Fibroblast of skin of right quadriceps (primary cell): ENCODE results near the gene TTN.

ENCODE experiments used
- DNase-seq: peaks from one replicate; pipeline ENCODE4 v3.0.0-alpha.2; 2013

TTN gene

DNA sequence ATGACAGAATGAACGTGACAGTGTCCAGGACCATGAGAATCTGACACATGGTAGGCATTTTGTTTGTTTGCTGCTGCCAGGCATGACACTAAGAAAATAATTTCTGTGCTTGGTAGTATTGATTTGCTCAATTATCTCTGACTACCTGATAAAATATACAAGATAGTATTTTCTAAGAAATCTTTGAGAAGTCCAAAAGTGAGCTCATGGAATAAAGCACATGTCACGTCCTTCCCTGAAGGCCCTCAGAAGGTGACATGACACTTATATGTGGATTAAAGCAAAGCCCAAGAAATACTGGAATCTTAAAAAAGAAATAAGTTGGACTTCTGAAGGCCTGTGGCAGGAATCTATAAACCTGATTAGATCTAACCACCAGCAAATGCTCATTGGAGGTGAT lies 3.8 kb upstream of the TTN start:
- no peak for DNase-seq

GRCh38 chr2:178810422-178810821 lies 3.2 kb upstream of the TTN start:
- no peak for DNase-seq

GRCh38 chr2:178806543-178806942 lies 680 bp downstream of the TTN start:
- no peak for DNase-seq

GRCh38 chr2:178805457-178805856 lies 1.8 kb downstream of the TTN start:
- DNase-seq: no peak

- peak; percentile 13 for DNase-seq
Observed at GRCh38 chr2:178804791-178805190, 2.4 kb downstream of the TTN start.

DNA sequence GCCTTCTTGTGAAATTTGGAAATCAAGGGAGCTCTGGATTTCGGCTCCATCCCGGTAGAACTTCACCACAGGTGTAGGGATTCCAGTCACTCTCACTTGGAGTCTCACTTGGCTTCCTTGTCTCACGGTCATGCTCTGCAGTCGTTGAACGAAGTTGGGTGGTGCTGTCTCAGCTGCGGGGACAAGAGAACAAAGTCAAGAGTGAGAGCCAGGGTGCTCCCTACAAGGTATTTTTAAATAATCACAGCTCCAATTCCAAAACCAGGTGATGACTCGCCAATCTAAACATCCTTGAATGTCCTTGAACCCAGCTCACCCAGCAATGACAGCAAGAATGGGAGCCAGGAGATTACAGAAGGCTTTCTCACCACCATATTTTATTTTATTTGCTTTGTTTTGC lies 6.7 kb downstream of the TTN start:
- no peak for DNase-seq

GRCh38 chr2:178799305-178799704 lies 7.9 kb downstream of the TTN start:
- DNase-seq: no peak

DNA sequence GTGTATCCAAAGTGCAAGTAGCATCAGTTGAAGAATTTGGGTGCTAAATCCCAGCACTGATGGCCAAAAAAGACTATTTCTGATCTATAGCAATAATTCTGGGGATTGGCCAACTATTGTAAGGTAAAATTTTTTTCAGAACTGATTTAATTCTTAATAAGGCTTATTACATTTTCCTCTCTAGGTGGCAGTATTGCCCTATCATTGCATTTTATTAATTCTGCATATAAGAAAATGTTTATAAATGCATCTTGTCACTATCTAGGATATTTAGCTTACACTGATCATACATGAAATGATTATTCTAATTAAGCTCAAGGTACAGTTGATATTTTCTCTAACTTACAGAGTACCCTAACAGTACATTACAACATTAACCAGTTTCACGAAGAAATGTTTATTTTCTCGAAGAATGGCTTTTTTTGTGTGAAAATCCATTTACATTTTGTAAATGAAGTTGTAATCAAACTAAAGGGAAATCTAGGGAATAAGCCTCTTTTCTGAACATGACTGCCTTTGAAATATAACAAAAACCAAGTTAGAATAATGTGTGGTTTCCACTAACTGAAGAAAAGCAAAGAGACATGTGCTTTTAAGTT lies 11.0 kb downstream of the TTN start:
- DNase-seq: peak; percentile 33

DNA sequence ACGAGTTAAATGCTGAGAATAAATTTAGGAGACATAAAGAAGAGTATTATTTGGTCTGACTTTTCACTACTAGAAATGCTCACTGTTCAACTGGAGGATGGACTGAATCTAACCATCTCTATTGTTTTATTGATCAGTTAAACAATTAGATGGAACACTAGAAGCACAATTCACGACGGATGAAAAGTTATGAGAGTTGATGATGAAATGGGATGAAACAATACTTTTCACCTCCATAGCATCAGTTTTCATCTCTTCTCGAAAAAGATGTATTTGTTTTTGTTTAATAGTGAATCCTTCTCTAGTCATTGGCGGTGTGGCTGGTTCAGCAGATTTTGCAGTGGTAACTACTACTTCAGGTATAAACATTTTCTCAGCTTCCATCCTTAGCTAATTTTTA lies 19.3 kb downstream of the TTN start:
- DNase-seq: no peak

- DNase-seq: no peak
Observed at GRCh38 chr2:178787155-178787554, 20.1 kb downstream of the TTN start.

GRCh38 chr2:178783889-178784288 lies 23.3 kb downstream of the TTN start:
- no peak for DNase-seq

GRCh38 chr2:178782236-178782635 lies 25.0 kb downstream of the TTN start:
- no peak for DNase-seq

GRCh38 chr2:178777577-178777976 lies 29.6 kb downstream of the TTN start:
- no peak for DNase-seq

DNA sequence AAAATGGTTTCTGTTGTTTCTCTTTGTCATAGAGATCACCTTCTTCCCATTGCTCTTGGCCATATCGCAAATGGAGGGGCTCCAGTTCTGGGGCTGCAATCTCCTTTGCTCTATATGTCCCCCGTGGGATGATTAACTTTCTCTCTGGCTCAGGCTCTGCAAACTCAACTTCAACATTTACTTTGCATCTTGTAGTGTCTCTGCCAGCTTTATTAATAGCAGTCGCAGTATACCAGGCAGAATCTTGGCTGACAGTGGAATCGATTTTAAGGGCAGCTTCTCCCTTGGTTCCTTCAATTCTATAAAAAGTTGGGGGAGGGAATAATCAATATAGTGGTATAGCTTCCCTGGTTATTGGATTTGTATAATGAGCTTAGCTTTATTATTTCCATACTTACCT lies 30.5 kb downstream of the TTN start:
- no peak for DNase-seq

DNA sequence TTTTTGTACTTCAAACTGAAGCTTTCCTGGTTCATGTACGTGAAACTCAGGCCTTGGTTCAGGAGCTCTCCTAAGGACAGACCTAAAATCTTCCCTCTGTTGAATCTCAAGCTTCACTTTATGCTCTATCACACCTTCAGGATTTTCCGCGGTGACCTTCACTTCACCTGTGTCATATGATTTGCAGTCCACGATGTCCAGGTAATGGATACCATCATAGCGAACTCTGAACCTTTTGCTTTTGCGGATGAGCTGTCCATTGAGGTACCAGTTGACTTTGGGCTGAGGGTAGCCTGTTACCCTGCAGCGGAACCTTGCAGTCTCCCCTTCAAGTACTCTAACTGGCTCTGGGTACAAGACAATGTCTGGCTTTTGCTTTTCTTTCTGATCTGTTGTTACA lies 31.2 kb downstream of the TTN start:
- no peak for DNase-seq

GRCh38 chr2:178770518-178770917 lies 36.7 kb downstream of the TTN start:
- no peak for DNase-seq

DNA sequence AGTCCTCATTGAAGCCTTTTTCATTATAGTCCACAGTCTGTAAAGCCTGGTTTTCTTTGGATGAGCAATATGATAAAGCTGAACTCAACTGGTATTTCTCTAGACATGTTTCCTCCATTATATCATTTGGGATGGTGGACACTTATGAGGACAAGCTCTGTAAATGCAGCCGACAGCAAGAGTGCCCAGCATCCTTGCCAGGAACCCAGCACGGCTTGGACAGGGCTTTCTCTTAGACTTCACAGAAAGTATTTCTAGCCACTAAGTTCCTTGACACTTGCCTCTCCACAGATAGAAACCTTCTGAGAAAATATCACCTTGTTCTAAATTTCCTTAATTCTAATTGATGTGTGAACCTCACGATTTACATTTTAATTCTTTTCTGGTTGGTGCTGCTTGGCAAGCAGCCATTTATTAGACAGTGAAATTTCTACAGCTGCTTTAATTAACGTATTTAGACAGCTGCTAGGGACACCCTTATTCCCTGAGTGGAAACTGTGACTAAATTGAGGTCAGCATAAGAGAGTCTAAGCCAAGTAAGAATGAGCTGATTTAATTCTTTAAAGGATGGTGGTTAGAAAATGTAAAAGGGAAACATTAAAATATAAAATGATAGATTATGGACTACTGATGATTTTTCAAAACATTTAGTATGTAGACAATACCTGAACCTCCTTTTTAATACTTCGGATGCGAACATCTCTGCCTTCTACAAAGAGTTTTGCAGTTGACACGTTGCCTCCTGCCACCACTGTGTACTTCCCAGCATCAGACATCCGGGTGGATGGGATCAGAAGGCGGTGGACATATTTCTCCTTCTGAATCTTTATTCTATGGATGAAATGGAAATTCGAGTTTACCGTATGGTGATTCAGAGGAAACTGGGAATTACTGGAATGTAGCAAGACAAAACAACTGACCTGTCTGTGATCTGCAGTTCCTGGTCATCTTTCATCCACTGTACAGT lies 39.8 kb downstream of the TTN start:
- no peak for DNase-seq

DNA sequence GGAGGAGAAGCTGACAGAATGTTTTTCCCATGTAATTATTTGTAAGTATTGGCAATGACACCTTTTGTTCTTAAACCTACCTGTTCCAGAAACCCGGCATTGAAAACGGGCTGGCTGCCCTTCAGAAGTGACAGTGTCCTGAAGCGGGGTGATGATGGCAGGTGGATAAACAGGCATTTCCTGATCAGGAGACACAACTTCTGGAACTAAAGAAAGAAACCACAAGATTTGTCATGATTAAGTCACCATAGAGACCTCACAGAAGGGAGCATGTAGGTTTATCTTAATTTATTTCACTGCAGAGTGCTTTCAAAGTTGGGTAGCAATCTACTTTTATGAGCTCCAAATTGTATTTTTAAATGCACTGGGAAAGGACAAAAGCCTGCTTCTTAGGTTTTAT lies 43.1 kb downstream of the TTN start:
- no peak for DNase-seq

- peak; percentile 42 for DNase-seq
Observed at GRCh38 chr2:178761759-178762371, 45.4 kb downstream of the TTN start.

GRCh38 chr2:178756843-178757242 lies 50.4 kb downstream of the TTN start:
- peak; percentile 64 for DNase-seq

DNA sequence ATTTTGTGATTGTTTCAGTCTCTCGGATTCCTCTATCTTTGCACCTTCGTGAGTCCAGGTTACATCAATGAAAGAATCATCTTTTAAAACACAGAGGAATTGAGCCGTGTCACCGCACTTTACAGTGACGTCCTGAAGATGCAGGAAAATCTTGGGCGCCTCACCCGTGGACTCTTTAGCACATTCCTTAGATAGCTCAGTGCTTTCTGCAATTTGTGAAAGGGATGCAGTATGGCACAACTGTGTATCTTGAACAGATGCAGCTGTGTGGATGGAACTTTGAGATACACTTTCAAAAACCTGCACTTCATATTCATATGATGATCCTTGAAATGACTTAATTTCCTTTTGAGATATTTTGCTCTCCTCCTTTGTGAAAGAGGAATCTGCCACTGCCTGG lies 50.9 kb downstream of the TTN start:
- no peak for DNase-seq

- peak; percentile 9 for DNase-seq
Observed at GRCh38 chr2:178747767-178748166, 59.5 kb downstream of the TTN start.

DNA sequence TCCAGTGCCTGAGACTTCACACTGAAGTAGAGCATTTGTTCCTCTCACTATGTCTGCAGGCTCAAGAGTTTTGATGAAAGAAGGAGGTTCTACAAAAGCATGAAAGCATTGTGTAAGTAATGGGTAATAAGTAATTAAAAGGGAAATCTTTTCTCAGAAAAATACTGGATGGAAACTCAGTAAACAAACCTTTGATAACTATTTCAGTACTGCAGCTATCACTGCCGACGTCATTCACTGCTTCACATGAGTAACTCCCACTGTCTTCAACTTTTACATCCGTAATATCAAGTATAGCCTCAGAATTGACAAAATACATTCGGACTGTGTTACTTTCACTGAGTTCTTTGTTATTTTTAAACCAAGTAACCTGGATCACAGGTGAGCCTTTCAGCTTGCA lies 72.7 kb downstream of the TTN start:
- no peak for DNase-seq

GRCh38 chr2:178733975-178734374 lies 73.2 kb downstream of the TTN start:
- DNase-seq: no peak
